ENCODE measurements around the gene CRX.
"Not testable (repeated sequence)": the region's sequence is repeated elsewhere in the genome, so short reads cannot be mapped to it uniquely, and the experiment has no call there.

The CRX gene

DNA sequence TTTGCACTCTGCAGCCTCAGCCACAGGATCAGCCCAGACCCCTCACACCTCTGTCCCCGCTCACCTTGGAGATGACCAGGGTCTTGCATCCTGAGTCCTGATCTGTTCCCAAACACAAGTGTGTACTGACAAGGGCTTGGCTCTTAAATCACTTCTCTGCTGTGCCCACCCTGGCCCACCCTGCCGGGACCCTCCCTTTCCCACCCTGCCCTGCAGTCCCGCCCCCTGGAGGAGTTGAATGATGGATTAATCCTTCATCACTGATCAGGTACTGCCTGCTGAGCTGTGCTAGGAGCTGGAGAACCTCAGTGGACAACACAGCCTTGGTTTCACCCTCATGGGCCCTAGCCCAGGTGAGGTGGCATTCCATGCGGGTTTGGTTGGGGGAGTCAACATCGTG lies 17.3 kb upstream of the CRX start, which contains the start of gene TPRX1:
TPRX1 (minus strand) TSS at position 101 of the 400 bp plus-strand sequence; CDS start at position 89, 12 bp downstream.
- not testable (repeated sequence) for DNase-seq

DNA sequence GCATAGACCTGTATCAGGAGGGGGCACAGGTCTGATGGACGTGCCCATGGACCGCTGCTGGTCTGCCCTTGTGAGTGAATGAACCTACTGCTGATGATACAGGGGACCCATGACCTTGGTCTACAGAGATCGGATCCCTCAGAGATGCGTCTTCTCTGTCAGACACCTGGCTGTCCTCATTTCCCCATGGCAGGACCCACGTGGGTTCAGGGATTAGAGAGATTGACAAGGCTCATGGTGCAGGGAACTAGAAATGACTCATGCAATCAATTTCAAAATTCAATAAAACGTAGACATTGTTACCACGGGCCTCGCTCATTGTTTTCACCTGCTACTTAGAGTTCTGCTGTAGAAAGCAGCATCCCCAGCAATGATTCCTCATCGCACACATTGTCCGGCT lies 16.4 kb upstream of the CRX start:
- DNase-seq = no peak

DNA sequence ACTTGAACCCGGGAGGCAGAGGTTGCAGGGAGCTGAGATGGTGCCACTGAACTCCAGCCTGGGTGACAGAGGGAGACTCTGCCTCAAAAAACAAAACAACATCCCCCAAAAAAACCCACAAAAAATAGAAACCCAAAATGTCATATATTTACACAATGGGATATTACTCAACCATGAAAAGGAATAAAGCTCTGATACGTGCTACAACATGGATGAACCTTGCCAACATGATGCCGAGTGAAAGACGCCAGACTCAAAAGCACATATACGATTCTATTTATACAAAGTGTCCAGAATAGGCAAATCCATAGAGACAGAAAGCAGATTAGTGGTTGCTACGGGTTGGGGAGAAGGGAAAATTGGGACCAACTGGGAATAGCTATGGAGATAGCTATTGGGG lies 15.3 kb upstream of the CRX start:
- DNase-seq = no peak

DNA sequence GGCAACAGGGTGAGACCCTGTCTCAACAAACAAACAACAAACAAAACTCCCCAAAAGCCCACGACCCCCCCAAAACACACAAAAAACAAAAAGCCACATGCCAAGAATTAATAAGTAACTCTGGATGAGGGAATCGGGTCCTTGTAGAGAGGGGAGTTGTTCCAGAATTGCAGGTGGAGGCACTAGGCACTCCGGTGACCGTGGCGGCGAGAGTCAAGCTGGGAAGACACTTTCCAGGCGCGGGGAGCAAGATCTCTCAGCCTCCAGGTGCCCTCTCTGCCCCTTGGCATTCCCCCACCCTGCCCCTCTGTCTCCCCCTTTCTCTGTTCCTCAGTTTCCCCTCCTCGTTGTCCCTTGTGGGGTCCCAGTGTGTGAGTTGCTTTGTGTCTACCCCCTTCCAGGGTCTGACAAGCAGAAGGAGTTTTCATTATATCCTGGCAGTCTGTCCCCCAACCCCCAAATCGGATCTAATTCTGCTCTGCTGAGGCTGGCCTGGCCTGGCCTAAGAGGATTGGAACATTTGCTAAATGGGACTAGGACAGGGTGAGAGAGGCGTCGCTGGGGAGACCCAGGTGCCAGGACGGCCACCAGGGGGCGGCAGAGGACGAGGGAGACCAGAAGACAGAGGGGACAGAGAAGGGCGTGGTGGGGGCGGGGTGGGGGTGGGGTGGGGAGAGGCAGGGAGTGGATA lies 8.3 kb upstream of the CRX start:
- DNase-seq = peak; percentile 66

DNA sequence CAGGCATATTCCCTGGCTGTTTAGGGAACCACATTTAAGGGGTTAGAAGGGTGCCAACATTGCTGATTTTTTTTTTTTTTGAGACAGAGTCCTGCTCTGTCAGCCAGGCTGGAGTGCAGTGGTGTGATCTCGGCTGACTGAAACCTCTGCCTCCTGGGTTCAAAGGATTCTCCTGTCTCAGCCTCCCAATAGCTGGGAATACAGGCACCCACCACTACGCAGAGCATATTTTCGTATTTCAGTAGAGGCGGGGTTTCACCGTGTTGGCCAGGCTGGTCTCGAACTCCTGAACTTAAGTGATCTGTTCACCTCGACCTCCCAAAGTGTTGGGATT lies 7.8 kb upstream of the CRX start:
- no peak for DNase-seq

DNA sequence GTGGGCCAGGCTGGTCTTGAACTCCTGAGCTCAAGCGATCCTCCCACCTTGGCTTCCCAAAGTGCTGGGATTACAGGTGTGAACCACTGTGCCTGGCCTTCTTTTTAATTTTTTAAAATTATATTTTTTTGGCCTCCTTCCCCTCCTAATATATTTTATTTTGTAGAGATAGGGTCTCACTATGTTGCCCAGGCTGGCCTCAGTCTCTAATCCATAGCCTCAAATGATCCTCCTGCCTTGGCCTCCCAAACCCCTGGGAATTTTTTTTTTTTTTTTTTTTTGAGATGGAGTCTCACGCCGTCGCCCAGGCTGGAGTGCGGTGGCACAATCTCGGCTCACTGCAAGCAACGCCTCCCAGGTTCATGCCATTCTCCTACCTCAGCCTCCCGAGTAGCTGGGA lies 5.5 kb upstream of the CRX start:
- not testable (repeated sequence) for DNase-seq

DNA sequence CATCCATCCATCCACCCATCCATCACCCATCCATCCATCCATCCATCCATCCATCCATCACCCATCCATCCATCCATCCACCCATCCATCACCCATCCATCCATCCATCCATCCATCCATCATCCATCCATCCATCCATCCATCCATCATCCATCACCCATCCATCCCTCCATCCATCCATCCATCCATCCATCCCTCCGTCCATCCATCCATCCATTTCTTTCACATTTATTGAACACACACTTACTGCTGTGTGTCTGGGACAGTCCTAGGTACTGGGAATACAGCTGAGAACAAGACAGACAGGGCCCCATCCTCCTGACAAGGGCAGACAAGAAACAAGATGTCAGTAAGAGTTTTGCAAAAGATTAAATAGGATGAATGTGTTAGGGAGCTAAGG lies 3.5 kb upstream of the CRX start:
- not testable (repeated sequence) for DNase-seq

DNA sequence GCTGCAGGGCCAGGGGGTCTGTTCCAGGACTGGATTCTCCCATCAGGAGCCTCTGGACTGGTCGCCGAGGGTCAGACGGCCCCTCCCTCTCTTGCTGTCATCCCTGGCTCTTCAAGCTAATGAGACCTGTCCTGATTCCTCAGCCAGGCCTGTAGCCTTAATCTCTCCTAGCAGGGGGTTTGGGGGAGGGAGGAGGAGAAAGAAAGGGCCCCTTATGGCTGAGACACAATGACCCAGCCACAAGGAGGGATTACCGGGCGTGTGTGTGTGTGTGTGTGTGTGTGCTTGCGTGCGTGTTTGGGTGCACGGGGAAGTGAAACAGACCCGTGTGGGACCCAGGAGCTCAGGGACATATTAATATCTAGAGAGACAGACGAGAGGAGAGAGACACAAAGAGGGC lies 1.9 kb upstream of the CRX start:
- DNase-seq = no peak

DNA sequence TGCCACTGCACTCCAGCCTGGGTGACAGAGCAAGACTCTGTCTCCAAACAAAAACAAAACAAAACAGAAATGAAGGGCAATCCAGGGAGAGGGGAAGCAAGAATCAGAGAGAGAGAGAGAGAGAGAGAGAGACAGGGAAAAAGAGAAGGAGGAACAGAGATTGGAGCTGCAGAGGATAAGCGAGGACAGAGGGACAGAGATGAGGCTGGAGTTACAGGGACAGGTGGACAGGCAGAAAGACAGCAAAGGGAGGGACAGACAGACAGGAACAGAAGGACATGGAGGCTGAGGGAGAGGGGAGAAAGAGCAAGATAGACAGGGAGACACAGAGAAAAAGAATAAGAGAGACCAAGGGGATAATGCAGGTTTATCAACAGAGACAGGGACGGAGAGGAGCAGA lies 1.3 kb upstream of the CRX start:
- no peak for DNase-seq

DNA sequence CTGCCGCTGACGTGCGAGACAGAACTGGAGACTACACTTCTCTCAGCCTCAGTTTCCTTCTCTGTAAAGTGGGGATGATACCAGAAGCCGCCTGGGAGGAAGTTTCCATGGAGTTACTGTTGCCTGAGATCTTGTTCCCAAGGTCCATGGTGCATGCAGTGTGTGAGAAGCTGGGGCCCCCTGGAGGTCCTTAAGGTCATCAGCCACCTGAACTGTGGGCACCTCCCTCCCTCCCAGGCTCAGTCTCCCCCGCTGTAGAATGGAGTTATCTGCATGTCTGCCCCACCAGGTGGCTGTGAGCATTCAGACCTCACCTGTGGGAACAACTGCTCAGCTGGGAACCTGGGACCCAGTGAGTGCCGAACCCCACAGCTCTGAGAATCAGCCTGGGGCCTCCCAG lies 2.7 kb downstream of the CRX start:
- no peak for DNase-seq

DNA sequence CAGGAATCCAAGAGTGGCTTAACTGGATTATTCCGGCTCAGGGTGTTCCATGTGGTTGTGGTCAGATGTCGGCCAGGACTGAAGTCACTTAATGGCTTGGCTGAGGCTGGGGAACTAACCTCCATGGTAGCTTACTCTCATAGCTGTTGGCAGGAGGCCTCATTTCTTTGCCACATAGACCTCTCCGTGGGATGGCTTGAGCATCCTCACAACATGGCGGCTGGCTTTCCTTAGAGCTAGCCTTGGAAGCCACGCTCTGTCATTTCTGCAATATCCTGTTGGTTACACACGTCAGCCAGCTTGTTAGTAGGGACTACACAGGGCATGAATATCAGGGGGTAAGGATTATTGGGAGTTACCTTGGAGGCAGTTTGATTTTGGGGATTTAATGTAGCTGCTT lies 5.1 kb downstream of the CRX start:
- no peak for DNase-seq

DNA sequence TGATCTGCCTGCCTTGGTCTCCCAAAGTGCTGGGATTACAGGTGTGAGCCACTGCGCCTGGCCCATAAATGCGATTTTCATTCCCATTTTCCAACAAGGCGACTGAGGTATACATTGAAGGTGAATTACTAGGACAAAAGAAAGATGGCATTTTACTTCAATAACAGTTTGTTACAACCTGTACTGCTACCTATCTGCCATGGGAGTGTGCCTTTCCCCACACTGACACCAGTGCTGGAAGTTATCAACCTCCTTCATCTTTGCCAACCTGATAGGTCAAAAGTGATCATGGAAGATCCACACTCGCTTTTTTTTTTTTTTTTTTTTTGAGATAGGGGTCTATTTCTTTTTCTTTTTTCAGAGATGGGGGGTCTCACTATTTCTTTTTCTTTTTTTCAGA lies 11.0 kb downstream of the CRX start:
- DNase-seq = no peak

DNA sequence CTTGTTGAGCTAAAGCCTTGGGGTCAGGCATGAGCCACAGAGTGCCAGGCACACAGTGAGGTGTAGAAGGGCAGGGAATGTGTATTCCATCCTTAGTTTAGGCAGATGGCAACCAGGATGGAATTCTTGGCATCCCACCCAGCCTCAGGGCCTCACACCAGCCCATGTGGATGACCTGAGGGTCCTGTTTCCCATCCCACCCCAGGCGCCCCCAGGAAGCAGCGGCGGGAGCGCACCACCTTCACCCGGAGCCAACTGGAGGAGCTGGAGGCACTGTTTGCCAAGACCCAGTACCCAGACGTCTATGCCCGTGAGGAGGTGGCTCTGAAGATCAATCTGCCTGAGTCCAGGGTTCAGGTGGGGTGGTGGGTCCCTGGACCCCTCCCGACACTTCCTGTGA lies 14.3 kb downstream of the CRX start:
- DNase-seq = no peak

DNA sequence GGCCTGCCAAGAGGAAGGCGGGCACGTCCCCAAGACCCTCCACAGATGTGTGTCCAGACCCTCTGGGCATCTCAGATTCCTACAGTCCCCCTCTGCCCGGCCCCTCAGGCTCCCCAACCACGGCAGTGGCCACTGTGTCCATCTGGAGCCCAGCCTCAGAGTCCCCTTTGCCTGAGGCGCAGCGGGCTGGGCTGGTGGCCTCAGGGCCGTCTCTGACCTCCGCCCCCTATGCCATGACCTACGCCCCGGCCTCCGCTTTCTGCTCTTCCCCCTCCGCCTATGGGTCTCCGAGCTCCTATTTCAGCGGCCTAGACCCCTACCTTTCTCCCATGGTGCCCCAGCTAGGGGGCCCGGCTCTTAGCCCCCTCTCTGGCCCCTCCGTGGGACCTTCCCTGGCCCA lies 17.7 kb downstream of the CRX start:
- no peak for DNase-seq

DNA sequence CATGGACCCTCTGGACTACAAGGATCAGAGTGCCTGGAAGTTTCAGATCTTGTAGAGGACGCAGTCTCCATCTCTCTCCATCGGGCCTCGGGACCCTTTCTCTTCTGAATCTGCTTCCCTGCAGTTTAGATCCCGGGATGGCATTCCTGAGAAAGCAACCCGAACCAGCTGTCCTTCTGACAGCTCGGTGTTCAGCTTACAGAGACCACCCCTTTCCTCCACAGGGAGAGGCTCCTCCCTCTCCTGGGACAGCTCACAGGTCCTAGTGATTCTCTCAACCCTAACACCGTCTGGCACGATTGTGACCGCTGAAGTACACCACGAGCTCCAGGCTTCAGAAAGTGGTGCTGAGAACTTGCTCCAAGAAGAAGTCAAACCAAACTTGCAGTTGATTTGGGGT lies 18.2 kb downstream of the CRX start:
- DNase-seq = no peak

DNA sequence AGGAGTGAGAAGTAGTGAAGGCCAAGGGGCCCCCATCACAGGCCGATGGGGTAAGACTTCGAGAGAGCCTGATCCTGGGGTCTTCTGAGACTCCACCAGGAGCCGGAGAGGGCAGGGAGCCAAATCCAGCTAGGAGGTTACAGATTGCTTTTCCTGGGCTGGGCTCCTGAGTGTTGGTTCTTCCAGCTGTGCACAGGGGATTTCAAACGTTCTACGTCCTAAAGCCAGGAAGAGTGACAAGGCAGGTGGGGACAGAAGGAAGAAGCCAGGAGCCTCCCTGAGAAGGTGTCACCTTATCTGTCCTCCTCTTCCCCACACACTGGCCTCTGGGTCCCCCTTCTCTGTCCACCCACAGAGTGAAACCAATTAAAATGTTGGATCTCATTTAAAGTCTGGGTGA lies 21.2 kb downstream of the CRX start:
- no peak for DNase-seq

DNA sequence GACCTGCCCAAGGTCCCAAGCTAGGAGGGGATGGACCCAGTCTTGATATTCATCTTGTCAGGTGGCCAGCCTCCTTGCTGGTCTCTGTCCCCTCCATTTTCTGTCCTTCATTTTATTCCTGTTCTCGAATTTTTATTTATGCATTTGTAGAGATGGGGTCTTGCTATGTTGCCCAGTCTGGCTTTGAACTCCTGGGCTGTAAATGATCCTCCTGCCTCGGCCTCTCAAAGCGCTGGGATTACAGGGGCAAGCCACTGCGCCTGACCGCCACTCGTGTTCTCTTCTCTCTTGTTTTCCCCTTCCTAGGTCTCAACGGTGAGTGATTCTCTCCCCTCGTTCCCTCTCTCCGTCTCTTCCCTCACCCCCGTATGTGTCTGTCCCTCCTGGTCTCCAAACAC lies 26.7 kb downstream of the CRX start:
- no peak for DNase-seq

DNA sequence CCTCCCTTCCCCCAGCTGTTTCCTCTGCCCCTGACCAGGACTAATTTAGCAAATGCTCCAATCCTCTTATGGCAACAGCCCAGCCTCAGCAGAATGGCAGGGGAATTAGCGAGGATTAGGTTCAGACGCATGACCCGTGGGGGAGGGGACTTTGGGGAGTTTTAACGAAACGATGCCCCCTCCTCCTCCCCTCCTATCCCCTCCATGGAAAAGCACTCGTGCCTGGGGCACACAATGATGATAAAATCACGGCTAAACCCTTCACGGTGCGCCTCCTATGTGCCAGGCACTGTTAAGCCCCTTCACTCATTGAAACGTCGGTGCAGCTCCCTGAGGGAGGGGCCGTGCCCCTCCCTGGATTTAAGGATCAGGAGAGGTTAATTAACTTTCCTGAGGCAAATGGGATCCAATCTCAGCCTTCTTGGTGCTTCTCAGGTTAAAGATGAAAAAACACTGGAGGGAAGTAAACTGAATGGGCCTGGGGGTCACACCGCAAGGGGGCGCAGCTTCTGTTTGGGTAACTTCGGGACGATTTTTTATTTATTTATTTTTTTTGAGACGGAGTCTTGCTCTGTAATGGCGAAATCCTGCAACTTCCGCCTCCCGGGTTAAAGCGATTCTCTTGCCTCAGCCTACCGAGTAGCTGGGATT lies 27.2 kb downstream of the CRX start:
- DNase-seq = no peak

DNA sequence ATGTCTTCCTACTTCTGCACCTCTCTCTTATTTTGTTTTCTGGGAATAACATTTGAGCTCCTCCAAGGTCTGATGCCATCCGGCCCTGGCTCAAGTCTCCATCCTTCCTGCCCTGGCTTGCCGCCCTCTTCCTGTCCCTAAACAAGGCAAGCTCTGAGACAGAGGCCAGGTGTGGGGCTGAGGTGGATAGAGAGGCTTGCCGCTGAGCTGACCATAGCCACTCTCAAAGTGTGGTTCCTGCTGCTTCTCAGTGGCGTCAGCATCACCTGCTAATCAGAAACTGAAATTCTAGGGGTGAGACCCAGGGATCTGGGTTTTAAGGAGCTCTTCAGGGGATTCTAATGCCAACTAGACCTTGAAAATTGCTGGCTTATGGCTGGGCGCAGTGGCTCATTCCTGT lies 31.3 kb downstream of the CRX start:
- no peak for DNase-seq

DNA sequence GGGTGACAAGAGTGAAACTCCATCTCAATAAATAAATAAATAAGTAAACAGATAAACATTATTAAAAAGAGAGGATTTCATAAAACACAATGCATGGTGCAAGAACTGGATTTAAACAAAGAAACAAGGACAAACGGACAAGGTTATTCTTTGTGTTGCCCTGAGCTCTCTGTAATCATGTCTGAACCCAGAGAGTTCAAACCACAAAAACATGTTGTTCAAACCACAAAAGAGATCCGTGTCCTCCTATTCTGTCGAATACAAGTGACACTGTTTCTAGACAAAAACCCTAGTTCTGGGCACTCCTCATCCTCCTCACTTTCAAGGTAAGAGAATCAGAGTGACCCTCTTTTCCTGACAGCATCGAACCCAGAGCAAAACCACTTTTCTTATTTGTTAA lies 32.7 kb downstream of the CRX start:
- DNase-seq = no peak

DNA sequence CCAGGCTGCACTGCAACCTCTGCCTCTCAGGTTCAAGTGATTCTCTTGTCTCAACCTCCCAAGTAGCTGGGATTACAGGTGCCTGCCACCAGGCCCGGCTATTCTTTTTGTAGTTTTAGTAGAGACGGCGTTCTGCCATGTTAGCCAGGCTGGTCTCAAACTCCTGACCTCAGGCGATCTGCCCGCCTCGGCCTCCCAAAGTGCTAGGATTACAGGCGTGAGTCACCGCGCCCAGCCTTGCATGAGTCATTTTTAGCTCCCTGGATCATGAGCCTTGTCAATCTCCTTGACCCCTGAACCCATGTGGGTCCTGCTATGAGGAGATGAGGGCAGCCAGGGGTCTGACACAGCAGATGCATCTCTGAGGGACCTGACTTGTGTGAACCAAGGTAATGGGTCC lies 36.5 kb downstream of the CRX start:
- DNase-seq = not testable (repeated sequence)

DNA sequence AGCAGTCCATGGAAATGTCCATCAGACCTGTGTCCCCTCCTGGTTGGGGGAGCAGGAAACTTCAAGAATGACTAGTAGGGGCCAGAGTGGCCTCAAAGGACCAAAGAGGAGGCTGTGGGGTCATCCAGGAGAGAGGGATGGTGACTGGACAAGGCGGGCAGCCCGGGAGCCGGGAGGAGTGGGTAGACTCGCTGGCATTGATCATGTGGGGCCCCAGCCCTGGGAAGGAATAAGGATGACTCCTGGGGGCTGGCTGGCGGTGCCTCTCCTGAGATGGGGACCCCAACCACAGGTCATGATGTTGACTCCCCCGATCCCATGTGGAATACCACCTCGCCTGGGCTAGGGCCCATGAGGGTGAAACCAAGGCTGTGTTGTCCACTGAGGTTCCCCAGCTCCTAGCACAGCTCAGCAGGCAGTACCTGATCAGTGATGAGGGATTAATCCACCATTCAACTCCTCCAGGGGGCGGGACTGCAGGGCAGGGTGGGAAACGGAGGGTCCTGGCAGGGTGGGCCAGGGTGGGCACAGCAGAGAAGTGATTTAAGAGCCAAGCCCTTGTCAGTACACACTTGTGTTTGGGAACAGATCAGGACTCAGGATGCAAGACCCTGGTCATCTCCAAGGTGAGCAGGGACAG lies 37.0 kb downstream of the CRX start, which contains the start of gene TPRX2:
TPRX2 (plus strand) TSS at position 590 of the 640 bp plus-strand sequence; CDS start at position 602, 12 bp downstream.
- not testable (repeated sequence) for DNase-seq

DNA sequence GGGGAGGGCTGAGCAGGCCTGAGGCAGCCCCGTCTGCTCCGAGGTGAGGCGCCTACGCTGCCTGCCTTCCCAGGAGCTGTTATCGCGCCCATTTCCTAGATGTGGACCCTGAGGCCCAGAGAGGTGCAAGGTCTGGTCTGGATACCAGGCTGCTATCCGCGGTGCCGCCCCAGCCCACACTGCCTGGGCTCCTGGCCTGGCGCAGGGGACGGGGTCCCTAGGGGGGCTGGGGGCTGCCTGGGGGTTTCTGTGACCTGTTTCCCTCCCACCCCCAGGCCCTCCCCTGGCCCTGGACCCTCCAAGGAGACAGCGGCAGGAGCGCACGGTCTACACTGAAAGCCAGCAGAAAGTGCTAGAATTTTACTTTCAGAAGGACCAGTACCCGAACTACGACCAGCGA lies 38.1 kb downstream of the CRX start:
- DNase-seq = not testable (repeated sequence)

DNA sequence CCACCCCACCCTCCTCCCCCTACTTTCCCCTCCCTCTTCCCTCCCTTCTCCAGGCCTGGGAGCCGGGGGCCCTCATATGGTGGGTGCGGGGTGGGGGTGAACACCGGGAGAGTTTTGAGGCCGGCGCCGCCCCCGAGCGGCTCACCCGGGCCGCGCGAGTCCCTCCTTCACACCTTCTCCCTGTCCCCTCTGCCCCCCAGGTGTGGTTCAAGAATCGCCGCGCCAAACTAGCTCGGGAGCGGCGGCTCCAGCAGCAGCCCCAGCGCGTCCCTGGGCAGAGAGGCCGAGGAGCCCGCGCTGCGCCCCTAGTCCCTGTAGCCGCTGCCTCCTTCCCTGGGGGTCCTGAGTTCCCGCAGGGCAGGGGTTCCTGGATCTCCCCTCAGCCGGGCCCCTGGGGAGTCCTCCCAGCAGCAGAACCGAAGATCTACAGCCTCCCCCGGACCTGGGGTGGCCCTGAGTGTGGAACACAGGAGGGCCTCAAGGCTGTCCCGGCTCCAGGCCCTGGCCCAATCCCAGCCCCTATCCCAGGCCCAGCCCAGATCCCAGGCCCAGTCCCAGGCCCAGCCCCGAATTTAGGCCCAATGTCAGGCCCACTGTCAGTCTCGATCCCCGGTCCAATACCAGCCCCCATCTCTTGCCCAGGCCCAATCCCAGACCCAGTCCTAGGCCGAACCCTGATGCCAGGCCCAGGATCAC lies 39.0 kb downstream of the CRX start:
- no peak for DNase-seq

Data from NK-92 treated with Interleukin-12 subunit alpha and Interleukin-12 subunit beta, amount 100 ng/mL, for 24 hours (cell line).